Esophagus muscularis mucosa (tissue), 4 donors: ENCODE results near the gene LOXL4.

Experiments used
- CTCF ChIP-seq, 3 experiments: fragments of 200-600 bp in 2 of 3; fragments of 450-650 bp in 1 of 3; sonication (generic) in 2 of 3; IDR thresholded peaks; one replicate each; pipeline ENCODE4 v1.5.1; 2017 to 2019; ENCODE audit warnings: antibody characterized with exemption in 3 of 3, mild to moderate bottlenecking in 2 of 3, moderate library complexity in 1 of 3
- EP300 ChIP-seq: sonication (generic); formaldehyde crosslinking; IDR thresholded peaks from one replicate; pipeline ENCODE4 v1.6.1; 2017; ENCODE audit warnings: antibody characterized with exemption
- POLR2A ChIP-seq: fragments of 450-650 bp; IDR thresholded peaks from one replicate; pipeline ENCODE4 v1.6.1; 2017; ENCODE audit warnings: antibody characterized with exemption, moderate library complexity, mild to moderate bottlenecking, low read depth
- POLR2AphosphoS5 ChIP-seq, 2 donors: sonication (generic); formaldehyde crosslinking; IDR thresholded peaks; one replicate each; pipeline ENCODE4 v1.6.1; 2017; ENCODE audit warnings: antibody characterized with exemption in 2 of 2

DNA sequence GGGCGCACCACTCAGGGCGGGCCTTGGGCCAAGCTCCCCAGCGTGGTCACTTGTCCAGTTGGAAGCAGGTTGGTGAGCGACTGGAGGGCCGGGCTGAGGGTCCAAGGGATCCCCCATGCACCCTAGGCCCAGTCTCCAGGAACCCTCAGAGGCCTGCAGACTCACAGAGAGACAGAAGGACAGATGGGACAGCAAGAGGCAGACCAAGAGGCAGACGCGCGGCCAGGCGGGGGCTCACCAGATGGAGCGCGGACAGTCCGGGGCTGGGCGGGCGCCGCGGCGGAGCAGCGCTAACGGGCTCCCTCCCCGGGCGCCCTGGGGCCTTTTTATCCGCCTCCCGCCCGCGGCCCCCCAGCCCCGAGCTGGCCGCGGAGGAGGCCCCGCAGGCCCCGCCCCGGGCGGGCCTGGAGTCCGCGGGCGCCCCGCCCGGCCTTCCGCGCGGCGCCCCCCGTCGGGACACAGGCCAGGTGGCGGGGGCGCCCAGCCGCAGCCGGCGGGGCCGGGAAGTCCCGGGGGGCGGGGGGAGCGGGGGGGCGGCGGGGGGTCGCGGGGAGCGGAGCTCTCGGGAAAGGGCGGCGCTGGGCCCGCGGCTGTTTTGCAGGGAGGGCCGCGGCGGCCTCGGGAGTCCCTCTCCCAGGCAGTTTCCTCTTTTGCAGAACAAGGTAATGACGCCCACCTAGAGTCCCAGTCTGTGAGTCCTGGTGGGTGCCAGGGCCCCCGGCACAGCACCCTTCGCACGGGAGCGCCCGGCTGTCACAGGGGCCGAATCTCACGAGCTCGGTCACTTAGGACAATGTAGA is at the start of gene LOXL4:
- TF ChIP-seq CTCF (IDR thresholded peaks at IDR 0.05) (no peak), POLR2AphosphoS5 (IDR thresholded peaks at IDR 0.05) (peak in 1 of 2 donors; percentile 39), POLR2A (no peak), EP300 (no peak)
